Neural cell (in vitro differentiated cells): ENCODE results near the gene FEM1B. TPM values are rescaled to one million over a fixed set of nuclear protein-coding genes. Genes with fewer than 3 reads are reported as not detected.

Experiments used
- H2AFZ ChIP-seq: fragments of 200-600, 300-800 bp; sonication (generic), shearing (Covaris generic); 2 replicates; pipeline ENCODE4 v1.6.0; 2014; ENCODE audit warnings: low read depth, mild to moderate bottlenecking, antibody characterized with exemption, low read length, moderate library complexity
- H3F3A ChIP-seq: fragments of 200-600 bp; shearing (Covaris generic); 2 replicates; pipeline ENCODE4 v1.6.1; 2016; ENCODE audit warnings: mild to moderate bottlenecking, moderate library complexity, mixed read lengths, antibody characterized with exemption, low read length; ENCODE audit not compliant: insufficient read depth, poor library complexity, severe bottlenecking
- H3K27ac ChIP-seq: fragments of 200-600, 300-800 bp; sonication (generic), shearing (Covaris generic); 2 replicates; pipeline ENCODE4 v1.5.1; 2014; ENCODE audit warnings: mild to moderate bottlenecking, low read length, moderate library complexity
- H3K27me3 ChIP-seq: fragments of 300-800, 200-600 bp; sonication (generic), shearing (Covaris generic); 2 replicates; pipeline ENCODE4 v1.6.0; 2014; ENCODE audit warnings: mild to moderate bottlenecking, low read depth, low read length, moderate library complexity; ENCODE audit not compliant: insufficient read depth
- H3K36me3 ChIP-seq: fragments of 300-800, 200-600 bp; sonication (generic), shearing (Covaris generic); 2 replicates; pipeline ENCODE4 v1.5.1; 2014; ENCODE audit warnings: mild to moderate bottlenecking, antibody characterized with exemption, low read length, moderate library complexity; ENCODE audit not compliant: insufficient read depth
- H3K4me2 ChIP-seq: fragments of 300-800, 200-600 bp; sonication (generic), shearing (Covaris generic); 2 replicates; pipeline ENCODE4 v1.6.0; 2014; ENCODE audit warnings: mild to moderate bottlenecking, low read length
- H3K4me3 ChIP-seq: fragments of 300-800, 200-600 bp; sonication (generic), shearing (Covaris generic); 2 replicates; pipeline ENCODE4 v1.5.1; 2014; ENCODE audit warnings: mild to moderate bottlenecking, low read length, moderate library complexity
- H3K79me2 ChIP-seq: fragments of 200-600 bp; shearing (Covaris generic); replicated peaks from 2 replicates; pipeline ENCODE4 v1.6.0; 2014; ENCODE audit warnings: mild to moderate bottlenecking, low read length, moderate library complexity; ENCODE audit not compliant: insufficient read depth
- H3K9ac ChIP-seq: fragments of 300-800, 200-600 bp; sonication (generic), shearing (Covaris generic); 2 replicates; pipeline ENCODE4 v1.6.1; 2016; ENCODE audit warnings: mild to moderate bottlenecking, low read length, mixed read lengths
- H3K9me2 ChIP-seq: fragments of 200-600 bp; shearing (Covaris generic); 2 replicates; pipeline ENCODE4 v1.6.1; 2016; ENCODE audit warnings: mild to moderate bottlenecking, low read length, mixed read lengths; ENCODE audit not compliant: insufficient read depth
- H3K9me3 ChIP-seq: fragments of 200-600, 300-800 bp; sonication (generic), shearing (Covaris generic); 2 replicates; pipeline ENCODE4 v1.6.1; 2016; ENCODE audit warnings: mild to moderate bottlenecking, mixed run types, low read length, moderate library complexity, mixed read lengths
- H4K20me1 ChIP-seq: fragments of 200-600 bp; shearing (Covaris generic); 2 replicates; pipeline ENCODE4 v1.6.1; 2016; ENCODE audit warnings: mild to moderate bottlenecking, mixed run types; ENCODE audit not compliant: insufficient read depth
- EP300 ChIP-seq: fragments of 450-650 bp; conservative IDR thresholded peaks from 2 replicates; pipeline ENCODE4 v1.6.1; 2014; ENCODE audit warnings: antibody characterized with exemption, mild to moderate bottlenecking, moderate library complexity; ENCODE audit not compliant: poor library complexity, severe bottlenecking
- EZH2 ChIP-seq: fragments of 200-600, 300-800 bp; shearing (Covaris generic), sonication (generic); IDR thresholded peaks from 2 replicates; pipeline ENCODE4 v1.6.1; 2014; ENCODE audit warnings: antibody characterized with exemption, low read length, borderline replicate concordance, mild to moderate bottlenecking; ENCODE audit not compliant: insufficient read depth, poor library complexity, severe bottlenecking
- MXI1 ChIP-seq: fragments of 450-650 bp; conservative IDR thresholded peaks from 2 replicates; pipeline ENCODE4 v1.6.1; 2014; ENCODE audit warnings: antibody characterized with exemption, mild to moderate bottlenecking; ENCODE audit not compliant: poor library complexity, severe bottlenecking
- POLR2AphosphoS5 ChIP-seq: IDR thresholded peaks from 2 replicates; pipeline ENCODE4 v1.6.1; 2012
- RAD21 ChIP-seq: fragments of 450-650 bp; conservative IDR thresholded peaks from 2 replicates; pipeline ENCODE4 v1.6.1; 2014; ENCODE audit warnings: antibody characterized with exemption, mild to moderate bottlenecking, moderate library complexity
- SMC3 ChIP-seq: fragments of 450-650 bp; conservative IDR thresholded peaks from 2 replicates; pipeline ENCODE4 v1.6.1; 2014; ENCODE audit warnings: antibody characterized with exemption, mild to moderate bottlenecking, moderate library complexity; ENCODE audit not compliant: poor library complexity
- TAF1 ChIP-seq: IDR thresholded peaks from 2 replicates; pipeline ENCODE4 v1.6.1; 2012; ENCODE audit warnings: low read depth
- polyA plus RNA-seq: library from polyadenylated mRNA; depleted of rRNA; stranded (reverse); fragments of >200 nt; gene quantifications from 2 replicates; pipeline ENCODE4 v1.2.3, GENCODE V29; 2014
- TF ChIP-seq, protein P1 (sequence below): IDR thresholded peaks from 2 replicates; pipeline ENCODE4 v1.6.1; 2012; ENCODE audit warnings: borderline replicate concordance
- TF ChIP-seq, protein P2 (sequence below): fragments of 450-650 bp; IDR thresholded peaks from 2 replicates; pipeline ENCODE4 v1.5.1; 2014; ENCODE audit warnings: antibody characterized with exemption, mild to moderate bottlenecking, moderate library complexity; ENCODE audit not compliant: poor library complexity, severe bottlenecking

FEM1B gene
- polyA plus RNA-seq, 1 donor from 2014 or later: 58.0 TPM

DNA sequence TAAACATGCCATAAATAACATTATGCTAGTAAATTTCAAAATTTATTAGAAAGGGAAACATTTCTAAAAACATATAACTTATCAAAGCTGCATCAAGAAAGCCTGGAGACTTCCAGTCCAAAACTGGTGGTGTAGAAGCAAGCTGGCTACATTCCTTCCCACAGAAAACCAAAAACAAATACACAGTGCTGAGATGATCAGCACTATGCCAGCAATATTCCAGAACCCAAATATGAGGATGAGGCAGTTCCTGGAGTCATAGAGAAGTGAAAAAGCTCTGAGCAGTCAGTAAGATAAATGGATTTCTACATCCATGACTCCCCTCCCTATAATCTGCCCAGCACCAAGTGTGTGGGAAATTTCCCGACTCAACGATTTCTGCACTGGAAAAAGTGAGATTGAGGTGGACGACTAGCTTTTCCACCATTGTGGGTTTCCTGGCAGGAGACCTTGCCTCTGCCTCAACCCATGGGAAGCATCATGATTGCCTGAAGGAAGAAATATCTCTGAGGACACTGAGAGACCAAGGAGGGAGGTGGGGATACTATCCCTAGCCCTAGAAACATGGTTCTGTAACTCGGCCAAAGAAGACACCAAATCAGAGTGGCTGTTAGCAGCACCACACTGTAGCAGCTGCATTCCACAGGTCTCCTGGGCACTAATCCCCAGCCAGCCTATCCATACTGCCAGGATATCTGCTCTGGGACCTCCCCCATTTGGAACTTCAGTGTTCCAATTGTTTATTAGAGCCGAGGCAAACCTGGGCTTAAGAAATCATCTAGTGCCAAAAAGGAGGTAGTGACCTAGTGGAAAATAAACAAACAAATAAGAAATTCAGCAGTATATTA, 36.2 kb upstream of the FEM1B start:
- Histone ChIP-seq H3K27me3 (no peaks in the 10 kb centered on the region), H3K27ac (no peak overlapping the region), H3K4me3 (no peak overlapping the region), H3K4me2 (no peak overlapping the region), H3K79me2 (no peaks in the 10 kb centered on the region), H3K36me3 (no peaks in the 10 kb centered on the region), H3K9me3 (no peaks in the 10 kb centered on the region), H4K20me1 (no peaks in the 10 kb centered on the region), H3F3A (no peaks in the 10 kb centered on the region), H3K9ac (no peak overlapping the region), H3K9me2 (no peaks in the 10 kb centered on the region), H2AFZ (no peak overlapping the region)
- TF ChIP-seq POLR2AphosphoS5 (no peak), TAF1 (no peak), RAD21 (no peak), SMC3 (no peak), EZH2 (no peak), EP300 (no peak)

DNA sequence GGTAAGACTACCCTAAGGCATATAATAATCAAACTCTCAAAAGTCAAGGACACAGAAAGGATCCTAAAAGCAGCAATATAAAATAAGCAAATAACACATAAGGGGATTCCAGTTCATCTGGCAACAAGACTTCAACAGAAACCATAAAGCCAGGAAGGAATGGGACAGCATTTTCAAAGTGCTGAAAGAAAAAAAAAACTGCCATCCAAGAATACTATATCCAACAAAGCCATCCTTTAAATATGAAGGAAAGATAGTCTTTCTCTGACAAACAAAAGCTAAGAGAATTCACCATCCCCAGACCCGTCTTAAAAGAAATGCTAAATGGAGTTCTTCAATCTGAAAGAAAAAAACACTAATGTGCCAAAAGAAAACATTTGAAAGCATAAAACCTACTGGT, 33.3 kb upstream of the FEM1B start:
- no peak overlapping the region for H3K9ac ChIP-seq
- H3K9me2 ChIP-seq: no peaks in the 10 kb centered on the region
- no peaks in the 10 kb centered on the region for H4K20me1 ChIP-seq
- H3K4me2 ChIP-seq: no peak overlapping the region
- H3K79me2 ChIP-seq: no peaks in the 10 kb centered on the region
- H3K4me3 ChIP-seq: no peak overlapping the region
- no peak overlapping the region for H3K27ac ChIP-seq
- H3K27me3 ChIP-seq: no peaks in the 10 kb centered on the region
- no peaks in the 10 kb centered on the region for H3K36me3 ChIP-seq
- H2AFZ ChIP-seq: no peak overlapping the region
- H3F3A ChIP-seq: no peaks in the 10 kb centered on the region
- TF ChIP-seq MXI1 (no peak), POLR2AphosphoS5 (no peak), RAD21 (no peak), EZH2 (no peak), TAF1 (no peak), EP300 (no peak), SMC3 (no peak)
- TF ChIP-seq, protein P1, sequence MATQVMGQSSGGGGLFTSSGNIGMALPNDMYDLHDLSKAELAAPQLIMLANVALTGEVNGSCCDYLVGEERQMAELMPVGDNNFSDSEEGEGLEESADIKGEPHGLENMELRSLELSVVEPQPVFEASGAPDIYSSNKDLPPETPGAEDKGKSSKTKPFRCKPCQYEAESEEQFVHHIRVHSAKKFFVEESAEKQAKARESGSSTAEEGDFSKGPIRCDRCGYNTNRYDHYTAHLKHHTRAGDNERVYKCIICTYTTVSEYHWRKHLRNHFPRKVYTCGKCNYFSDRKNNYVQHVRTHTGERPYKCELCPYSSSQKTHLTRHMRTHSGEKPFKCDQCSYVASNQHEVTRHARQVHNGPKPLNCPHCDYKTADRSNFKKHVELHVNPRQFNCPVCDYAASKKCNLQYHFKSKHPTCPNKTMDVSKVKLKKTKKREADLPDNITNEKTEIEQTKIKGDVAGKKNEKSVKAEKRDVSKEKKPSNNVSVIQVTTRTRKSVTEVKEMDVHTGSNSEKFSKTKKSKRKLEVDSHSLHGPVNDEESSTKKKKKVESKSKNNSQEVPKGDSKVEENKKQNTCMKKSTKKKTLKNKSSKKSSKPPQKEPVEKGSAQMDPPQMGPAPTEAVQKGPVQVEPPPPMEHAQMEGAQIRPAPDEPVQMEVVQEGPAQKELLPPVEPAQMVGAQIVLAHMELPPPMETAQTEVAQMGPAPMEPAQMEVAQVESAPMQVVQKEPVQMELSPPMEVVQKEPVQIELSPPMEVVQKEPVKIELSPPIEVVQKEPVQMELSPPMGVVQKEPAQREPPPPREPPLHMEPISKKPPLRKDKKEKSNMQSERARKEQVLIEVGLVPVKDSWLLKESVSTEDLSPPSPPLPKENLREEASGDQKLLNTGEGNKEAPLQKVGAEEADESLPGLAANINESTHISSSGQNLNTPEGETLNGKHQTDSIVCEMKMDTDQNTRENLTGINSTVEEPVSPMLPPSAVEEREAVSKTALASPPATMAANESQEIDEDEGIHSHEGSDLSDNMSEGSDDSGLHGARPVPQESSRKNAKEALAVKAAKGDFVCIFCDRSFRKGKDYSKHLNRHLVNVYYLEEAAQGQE: no peak
- TF ChIP-seq, protein P2, sequence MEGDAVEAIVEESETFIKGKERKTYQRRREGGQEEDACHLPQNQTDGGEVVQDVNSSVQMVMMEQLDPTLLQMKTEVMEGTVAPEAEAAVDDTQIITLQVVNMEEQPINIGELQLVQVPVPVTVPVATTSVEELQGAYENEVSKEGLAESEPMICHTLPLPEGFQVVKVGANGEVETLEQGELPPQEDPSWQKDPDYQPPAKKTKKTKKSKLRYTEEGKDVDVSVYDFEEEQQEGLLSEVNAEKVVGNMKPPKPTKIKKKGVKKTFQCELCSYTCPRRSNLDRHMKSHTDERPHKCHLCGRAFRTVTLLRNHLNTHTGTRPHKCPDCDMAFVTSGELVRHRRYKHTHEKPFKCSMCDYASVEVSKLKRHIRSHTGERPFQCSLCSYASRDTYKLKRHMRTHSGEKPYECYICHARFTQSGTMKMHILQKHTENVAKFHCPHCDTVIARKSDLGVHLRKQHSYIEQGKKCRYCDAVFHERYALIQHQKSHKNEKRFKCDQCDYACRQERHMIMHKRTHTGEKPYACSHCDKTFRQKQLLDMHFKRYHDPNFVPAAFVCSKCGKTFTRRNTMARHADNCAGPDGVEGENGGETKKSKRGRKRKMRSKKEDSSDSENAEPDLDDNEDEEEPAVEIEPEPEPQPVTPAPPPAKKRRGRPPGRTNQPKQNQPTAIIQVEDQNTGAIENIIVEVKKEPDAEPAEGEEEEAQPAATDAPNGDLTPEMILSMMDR: no peak
- H3K9me3 ChIP-seq: no peaks in the 10 kb centered on the region
